GM23248 (cell line): ENCODE results near the gene JUN.

Experiments used
- EZH2 ChIP-seq: fragments of 200-600 bp; sonication (generic); IDR thresholded peaks from 2 replicates; pipeline ENCODE4 v1.6.1; 2018; ENCODE audit warnings: antibody characterized with exemption, mild to moderate bottlenecking; ENCODE audit not compliant: insufficient read depth, poor library complexity, severe bottlenecking
- EZH2phosphoT487 ChIP-seq: fragments of 200-600 bp; sonication (generic); IDR thresholded peaks from 2 replicates; pipeline ENCODE4 v1.6.1; 2018; ENCODE audit warnings: antibody characterized with exemption, moderate library complexity, mild to moderate bottlenecking, low read depth; ENCODE audit not compliant: insufficient read depth

- TF ChIP-seq EZH2phosphoT487 (no peak), EZH2 (no peak)
Observed at GRCh38 chr1:58739856-58740466, 43.9 kb downstream of the JUN start.
